Endothelial cell of umbilical vein (primary cell): ENCODE data around the gene UTF1. TPM values are rescaled to one million over a fixed set of nuclear protein-coding genes. Genes with fewer than 3 reads are reported as not detected.

ENCODE experiments used
- BruUV-seq: library from RNA; stranded (reverse); fragments of 400-500 nt; replicated peaks from 2 replicates; lab custom pipeline; 2021; lab: Mats Ljungman, UMichigan
- CTCF ChIA-PET: fragments of 300-600, 350-600 bp; sonication (Branson Sonifier 250); formaldehyde crosslinking; loops from one replicate; lab custom pipeline; 2021; ENCODE audit warnings: antibody characterized with exemption, inconsistent platforms; lab: Charles Lee
- POLR2A ChIA-PET: fragments of 300-600, 350-600 bp; sonication (Branson Sonifier 250); formaldehyde crosslinking; loops from one replicate; lab custom pipeline; 2021; ENCODE audit warnings: antibody characterized with exemption, inconsistent platforms; lab: Charles Lee
- DNase-seq: peaks from one replicate; pipeline ENCODE4 v3.0.0-alpha.2; 2011; ENCODE audit warnings: low read depth, low spot score
- FAIRE-seq: peaks from 2 replicates; lab custom pipeline; 2011; peaks lifted over from hg19 to GRCh38; lab: Jason Lieb, UNC
- H2AFZ ChIP-seq: 2 replicates; pipeline ENCODE4 v1.6.0; 2012; ENCODE audit warnings: low read depth, low read length, control low read depth, inconsistent platforms
- H3K27ac ChIP-seq: 2 replicates; pipeline ENCODE4 v1.5.1; 2011; ENCODE audit warnings: low read depth, mild to moderate bottlenecking, control low read depth, low read length, moderate library complexity; ENCODE audit not compliant: insufficient read depth
- H3K27me3 ChIP-seq, 2 experiments: 2 replicates each; pipeline versions ENCODE4 v1.6.0 to v1.6.1; 2011; ENCODE audit warnings: low read length in 2 of 2, mixed read lengths in 1 of 2; ENCODE audit not compliant: control insufficient read depth in 2 of 2, insufficient read depth in 2 of 2
- H3K36me3 ChIP-seq, 2 experiments: 2 replicates in 1 of 2; 3 replicates in 1 of 2; pipeline ENCODE4 v1.5.1; 2011; ENCODE audit warnings: low read length in 2 of 2, mild to moderate bottlenecking in 1 of 2, moderate library complexity in 1 of 2; ENCODE audit not compliant: control insufficient read depth in 2 of 2, insufficient read depth in 2 of 2; ENCODE audit errors: extremely low read depth in 1 of 2
- H3K4me1 ChIP-seq: 3 replicates; pipeline ENCODE4 v1.5.1; 2011; ENCODE audit warnings: mild to moderate bottlenecking, low read length; ENCODE audit not compliant: control insufficient read depth, insufficient read depth; ENCODE audit errors: extremely low read depth
- H3K4me2 ChIP-seq: 2 replicates; pipeline ENCODE4 v1.6.1; 2011; ENCODE audit warnings: low read length, control low read depth, mixed read lengths; ENCODE audit not compliant: insufficient read depth
- H3K4me3 ChIP-seq, 3 experiments: fragments of 200-600 bp in 1 of 3; sonication (generic), shearing (Covaris generic) in 1 of 3; replicated peaks in 1 of 3; 2 replicates each; pipeline ENCODE4 v1.5.1; 2011 to 2016; ENCODE audit warnings: control low read depth in 3 of 3, low read length in 3 of 3, mild to moderate bottlenecking in 2 of 3, inconsistent platforms in 1 of 3, low read depth in 1 of 3, moderate library complexity in 1 of 3; ENCODE audit not compliant: insufficient read depth in 1 of 3
- H3K79me2 ChIP-seq: 2 replicates; pipeline ENCODE4 v1.6.0; 2012; ENCODE audit warnings: low read length, inconsistent platforms; ENCODE audit not compliant: control insufficient read depth, insufficient read depth
- H3K9ac ChIP-seq: replicated peaks from 2 replicates; pipeline ENCODE3; 2011; ENCODE audit warnings: low read length, control low read depth; ENCODE audit not compliant: insufficient read depth; ENCODE audit errors: extremely low read depth
- H3K9me1 ChIP-seq: replicated peaks from 3 replicates; pipeline ENCODE4 v1.6.0; 2011; ENCODE audit warnings: mild to moderate bottlenecking, low read length; ENCODE audit not compliant: control insufficient read depth, insufficient read depth; ENCODE audit errors: extremely low read depth
- H3K9me3 ChIP-seq: replicated peaks from 2 replicates; pipeline ENCODE4 v1.5.1; 2012; ENCODE audit warnings: low read length, inconsistent platforms; ENCODE audit not compliant: control insufficient read depth, insufficient read depth
- H4K20me1 ChIP-seq: replicated peaks from 2 replicates; pipeline ENCODE3; 2011; ENCODE audit warnings: mild to moderate bottlenecking, low read length; ENCODE audit not compliant: control insufficient read depth, insufficient read depth; ENCODE audit errors: extremely low read depth
- EZH2 ChIP-seq: IDR thresholded peaks from 2 replicates; pipeline ENCODE4 v1.6.1; 2012; ENCODE audit warnings: borderline replicate concordance, low read depth, mild to moderate bottlenecking, moderate library complexity, low read length, inconsistent platforms; ENCODE audit not compliant: severe bottlenecking
- FOS ChIP-seq: IDR thresholded peaks from 2 replicates; pipeline ENCODE4 v1.6.1; 2011; ENCODE audit warnings: mild to moderate bottlenecking, low read length, moderate library complexity, borderline replicate concordance; ENCODE audit not compliant: insufficient read depth
- GATA2 ChIP-seq: IDR thresholded peaks from 2 replicates; pipeline ENCODE4 v1.7.0; 2011; ENCODE audit warnings: low read depth, mild to moderate bottlenecking, moderate library complexity, mixed read lengths, low read length; ENCODE audit not compliant: insufficient read length, insufficient read depth
- JUN ChIP-seq: IDR thresholded peaks from 2 replicates; pipeline ENCODE4 v1.6.1; 2011; ENCODE audit warnings: borderline replicate concordance, low read depth; ENCODE audit not compliant: insufficient read length, insufficient read depth
- MAX ChIP-seq: IDR thresholded peaks from 2 replicates; pipeline ENCODE4 v1.6.1; 2011; ENCODE audit not compliant: insufficient read depth, insufficient read length
- MYC ChIP-seq: IDR thresholded peaks from one replicate; pipeline ENCODE4 v1.6.1; 2011; ENCODE audit warnings: mild to moderate bottlenecking, low read depth, low read length
- POLR2A ChIP-seq: IDR thresholded peaks from 2 replicates; pipeline ENCODE4 v1.6.1; 2012; ENCODE audit warnings: low read depth, mild to moderate bottlenecking, control low read depth, low read length
- POLR2AphosphoS5 ChIP-seq: IDR thresholded peaks from 2 replicates; pipeline ENCODE4 v1.6.1; 2012; ENCODE audit warnings: low read depth, mild to moderate bottlenecking, control low read depth, low read length, moderate library complexity; ENCODE audit not compliant: insufficient read depth
- dilution Hi-C: fragments of 300-500 bp; cut with MboI; formaldehyde crosslinking; loops from one replicate; pipeline ENCODE4 v1.15.0; 2019; ENCODE audit warnings: low sequenced_read_pairs; ENCODE audit not compliant: extremely low pct_ligation_motif_present
- intact Hi-C: fragments of 100-400 bp; cut with micrococcal nuclease; formaldehyde crosslinking; loops from one replicate; pipeline ENCODE4 v1.10.0; 2022
- polyA plus RNA-seq, 4 experiments: library from polyadenylated mRNA; depleted of rRNA in 3 of 4; stranded (reverse) in 3 of 4; unstranded in 1 of 4; fragments of >200 nt; gene quantifications; 2 replicates each; pipeline versions ENCODE4 v1.2.1 to v1.2.3, GENCODE V29; 2011 to 2012; ENCODE audit warnings: missing spikeins in 1 of 4
- total RNA-seq: library from RNA; stranded (reverse); gene quantifications from 2 replicates; pipeline ENCODE4 v1.2.3, GENCODE V29; 2021
- TF ChIP-seq, protein P1 (sequence below), 2 donors: IDR thresholded peaks; 1 replicate in 1 of 2; 2 replicates in 1 of 2; pipeline ENCODE4 v1.5.1; 2011; ENCODE audit warnings: low read length in 2 of 2, mild to moderate bottlenecking in 2 of 2, moderate library complexity in 2 of 2, control low read depth in 1 of 2, inconsistent platforms in 1 of 2, low read depth in 1 of 2; ENCODE audit not compliant: insufficient read depth in 1 of 2; ENCODE audit errors: extremely low read depth in 1 of 2

The UTF1 gene
- total and polyA plus RNA-seq, 2 donors (not counting 3 experiments of a cell fraction or from before 2014, with no cell fraction given), result not detected

DNA sequence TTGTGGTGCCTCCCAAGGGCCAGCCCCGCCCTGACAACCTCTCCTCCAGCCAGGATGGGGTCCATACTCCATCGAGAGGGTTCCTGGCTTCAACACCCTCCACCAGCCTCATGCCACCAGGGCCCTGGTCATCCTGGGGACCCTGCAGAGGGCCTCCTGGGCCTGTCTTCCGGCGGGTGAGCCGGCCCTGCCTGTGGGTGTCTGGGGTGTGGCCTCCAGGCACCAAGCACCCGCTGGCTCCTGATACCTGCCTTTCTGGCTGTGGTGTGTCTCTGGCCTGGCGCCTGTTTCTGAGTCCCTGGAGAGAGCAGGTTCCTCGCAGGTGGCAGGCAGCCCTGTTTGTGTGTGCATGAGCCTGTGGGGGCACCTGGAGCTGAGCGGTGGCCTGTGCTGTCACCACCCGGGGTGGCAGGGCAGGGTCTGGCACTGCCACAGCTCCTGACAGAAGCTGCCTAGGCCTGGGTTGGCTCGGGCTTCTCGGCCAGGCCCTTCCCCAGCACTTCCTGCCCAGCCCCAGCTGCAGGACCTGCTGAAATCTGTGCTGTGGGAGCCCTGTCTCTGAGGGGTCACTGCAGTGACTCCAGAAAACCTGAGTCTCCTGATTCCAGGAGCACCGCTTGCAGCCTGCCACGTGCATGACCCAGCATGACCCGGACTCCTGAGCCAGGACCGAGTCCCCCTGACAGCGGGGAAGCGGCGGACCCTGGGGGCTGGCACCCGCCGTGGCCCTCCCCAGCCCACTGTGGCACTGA lies 28.2 kb downstream of the UTF1 start:
- H3K36me3 ChIP-seq, result no peaks in the 10 kb centered on the region
- H3K9me1 ChIP-seq, result no peaks in the 10 kb centered on the region
- DNase-seq (no peak), FAIRE-seq (no peak)
- H3K9ac ChIP-seq, result no peak overlapping the region
- H3K4me2 ChIP-seq, result no peak overlapping the region
- dilution Hi-C loops, result no loop called here
- POLR2A ChIA-PET, result no interaction called here
- H3K4me3 ChIP-seq, result no peak overlapping the region
- H3K79me2 ChIP-seq, result no peaks in the 10 kb centered on the region
- intact Hi-C loops, result no loop called here
- H3K27me3 ChIP-seq, result peaks cover 0 to 2% of the 10 kb centered on the region in 2 experiments
- no peaks in the 10 kb centered on the region for H4K20me1 ChIP-seq
- BruUV-seq, result no TSS peak
- no peak for TF ChIP-seq POLR2AphosphoS5
- TF ChIP-seq EZH2, result no peak
- no peak for TF ChIP-seq MAX
- TF ChIP-seq MYC, result no peak
- no peak for TF ChIP-seq FOS
- TF ChIP-seq, protein P1, sequence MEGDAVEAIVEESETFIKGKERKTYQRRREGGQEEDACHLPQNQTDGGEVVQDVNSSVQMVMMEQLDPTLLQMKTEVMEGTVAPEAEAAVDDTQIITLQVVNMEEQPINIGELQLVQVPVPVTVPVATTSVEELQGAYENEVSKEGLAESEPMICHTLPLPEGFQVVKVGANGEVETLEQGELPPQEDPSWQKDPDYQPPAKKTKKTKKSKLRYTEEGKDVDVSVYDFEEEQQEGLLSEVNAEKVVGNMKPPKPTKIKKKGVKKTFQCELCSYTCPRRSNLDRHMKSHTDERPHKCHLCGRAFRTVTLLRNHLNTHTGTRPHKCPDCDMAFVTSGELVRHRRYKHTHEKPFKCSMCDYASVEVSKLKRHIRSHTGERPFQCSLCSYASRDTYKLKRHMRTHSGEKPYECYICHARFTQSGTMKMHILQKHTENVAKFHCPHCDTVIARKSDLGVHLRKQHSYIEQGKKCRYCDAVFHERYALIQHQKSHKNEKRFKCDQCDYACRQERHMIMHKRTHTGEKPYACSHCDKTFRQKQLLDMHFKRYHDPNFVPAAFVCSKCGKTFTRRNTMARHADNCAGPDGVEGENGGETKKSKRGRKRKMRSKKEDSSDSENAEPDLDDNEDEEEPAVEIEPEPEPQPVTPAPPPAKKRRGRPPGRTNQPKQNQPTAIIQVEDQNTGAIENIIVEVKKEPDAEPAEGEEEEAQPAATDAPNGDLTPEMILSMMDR (IDR thresholded peaks at IDR 0.05; ENCODE audit: extremely low read depth in 1 of 2, insufficient read depth in 1 of 2, low read depth in 1 of 2, low read length in 2 of 2), result no peak
- no peak for TF ChIP-seq GATA2
- TF ChIP-seq POLR2A, result no peak
- no peak for TF ChIP-seq JUN
- peaks cover 26% of the 10 kb centered on the region for H3K4me1 ChIP-seq
- CTCF ChIA-PET, result interaction anchor here (0.8 to 2.4 kb wide), 7 partner anchors 8 to 72 kb away, joined by 3 to 10 read pairs (median 6); no protein-coding TSS in a partner anchor
- no peak overlapping the region for H3K27ac ChIP-seq
- no peaks in the 10 kb centered on the region for H3K9me3 ChIP-seq
- H2AFZ ChIP-seq, result peak overlapping the region; percentile 69
